Left lung (tissue), 10 donors: ENCODE results near the gene C6orf163. TPM values are rescaled to one million over a fixed set of nuclear protein-coding genes. Genes with fewer than 3 reads are reported as not detected.

ENCODE experiments used
- ATAC-seq: fragments of 200-7000 bp; cut with Tn5 transposase; one replicate; pipeline ENCODE4 v1.9.1; 2020; ENCODE audit warnings: moderate library complexity
- DNase-seq, 4 donors: peaks; one replicate each; pipeline ENCODE4 v3.0.0-alpha.2; 2013 to 2020
- H3K27ac ChIP-seq, 2 donors: fragments of 200-600 bp; sonication (generic) in 1 of 2; one replicate each; pipeline versions ENCODE4 v1.5.0 to v1.8.0; 2020 to 2021
- H3K27me3 ChIP-seq, 2 donors: fragments of 200-600 bp; sonication (generic) in 1 of 2; one replicate each; pipeline versions ENCODE4 v1.5.0 to v1.8.0; 2020 to 2021
- H3K36me3 ChIP-seq, 2 donors: fragments of 200-600 bp; sonication (generic) in 1 of 2; one replicate each; pipeline versions ENCODE4 v1.5.0 to v1.8.0; 2020 to 2021
- H3K4me1 ChIP-seq, 2 donors: fragments of 200-600 bp; one replicate each; pipeline ENCODE4 v1.8.0; 2021
- H3K4me3 ChIP-seq, 2 donors: fragments of 200-600 bp; sonication (generic) in 1 of 2; one replicate each; pipeline versions ENCODE4 v1.5.0 to v1.8.0; 2020 to 2021; ENCODE audit warnings: mild to moderate bottlenecking in 1 of 2
- H3K9me3 ChIP-seq, 2 donors: fragments of 200-600 bp; sonication (generic) in 1 of 2; one replicate each; pipeline versions ENCODE4 v1.5.0 to v1.8.0; 2020 to 2021
- intact Hi-C, 2 donors: fragments of 100-400 bp; cut with DNase I; formaldehyde crosslinking; loops; one replicate each; pipeline versions ENCODE4 v1.11.2 to v1.14.2; 2022
- polyA plus RNA-seq, 6 donors: library from polyadenylated mRNA; unstranded; fragments of 120-200 nt; gene quantifications; one replicate each; pipeline ENCODE4 v1.2.1, GENCODE V29; 2013; ENCODE audit not compliant: insufficient read length in 6 of 6
- total RNA-seq, 2 donors: library from RNA; stranded (reverse); fragmentation: NEBNext Ultra II Directional; extraction: Animal tissue kit (Norgen Biotek cat#: 25700); gene quantifications; one replicate each; pipeline ENCODE4 v1.2.1, GENCODE V29; 2021
- TF ChIP-seq, protein P1 (sequence below), 2 donors: fragments of 200-600 bp; sonication (generic) in 1 of 2; IDR thresholded peaks; one replicate each; pipeline versions ENCODE4 v1.5.0 to v1.8.0; 2021; ENCODE audit warnings: antibody characterized with exemption in 2 of 2
- donor health status: DM: no; HTN: yes; CAD: no.
- donor health status: DM: no; HTN: no; CAD: no.

The C6orf163 gene
- total and polyA plus RNA-seq, 8 donors: 2.1 to 8.6 (median 5.9) TPM

DNA sequence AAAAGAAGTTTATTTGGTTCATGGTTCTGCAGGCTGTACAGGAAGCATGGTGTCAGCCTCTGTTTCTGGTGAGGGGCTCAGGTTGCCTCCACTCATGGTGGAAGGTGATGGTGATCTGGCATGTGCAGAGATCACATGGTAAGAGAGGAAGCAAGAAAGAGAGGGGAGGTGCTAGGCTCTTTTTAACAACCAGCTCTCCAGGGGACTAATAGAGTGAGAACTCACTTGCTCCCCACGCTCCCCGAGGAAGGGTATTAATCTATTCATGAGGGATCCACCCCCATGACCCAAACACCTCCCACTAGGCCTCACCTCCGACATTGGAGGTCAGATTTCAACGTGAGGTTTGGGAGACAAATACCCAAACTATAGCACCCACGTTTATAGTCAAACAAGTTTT lies 11.6 kb upstream of the C6orf163 start:
- Histone ChIP-seq H3K4me3 (no peak overlapping the region), H3K36me3 (no peaks in the 10 kb centered on the region), H3K27me3 (no peaks in the 10 kb centered on the region), H3K27ac (no peak overlapping the region), H3K9me3 (no peaks in the 10 kb centered on the region), H3K4me1 (peaks cover 5 to 8% of the 10 kb centered on the region in 2 donors)
- TF ChIP-seq, protein P1, sequence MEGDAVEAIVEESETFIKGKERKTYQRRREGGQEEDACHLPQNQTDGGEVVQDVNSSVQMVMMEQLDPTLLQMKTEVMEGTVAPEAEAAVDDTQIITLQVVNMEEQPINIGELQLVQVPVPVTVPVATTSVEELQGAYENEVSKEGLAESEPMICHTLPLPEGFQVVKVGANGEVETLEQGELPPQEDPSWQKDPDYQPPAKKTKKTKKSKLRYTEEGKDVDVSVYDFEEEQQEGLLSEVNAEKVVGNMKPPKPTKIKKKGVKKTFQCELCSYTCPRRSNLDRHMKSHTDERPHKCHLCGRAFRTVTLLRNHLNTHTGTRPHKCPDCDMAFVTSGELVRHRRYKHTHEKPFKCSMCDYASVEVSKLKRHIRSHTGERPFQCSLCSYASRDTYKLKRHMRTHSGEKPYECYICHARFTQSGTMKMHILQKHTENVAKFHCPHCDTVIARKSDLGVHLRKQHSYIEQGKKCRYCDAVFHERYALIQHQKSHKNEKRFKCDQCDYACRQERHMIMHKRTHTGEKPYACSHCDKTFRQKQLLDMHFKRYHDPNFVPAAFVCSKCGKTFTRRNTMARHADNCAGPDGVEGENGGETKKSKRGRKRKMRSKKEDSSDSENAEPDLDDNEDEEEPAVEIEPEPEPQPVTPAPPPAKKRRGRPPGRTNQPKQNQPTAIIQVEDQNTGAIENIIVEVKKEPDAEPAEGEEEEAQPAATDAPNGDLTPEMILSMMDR (IDR thresholded peaks at IDR 0.05): no peak
- no peak for ATAC-seq
- no peak for DNase-seq
- intact Hi-C loops: no loop called here

DNA sequence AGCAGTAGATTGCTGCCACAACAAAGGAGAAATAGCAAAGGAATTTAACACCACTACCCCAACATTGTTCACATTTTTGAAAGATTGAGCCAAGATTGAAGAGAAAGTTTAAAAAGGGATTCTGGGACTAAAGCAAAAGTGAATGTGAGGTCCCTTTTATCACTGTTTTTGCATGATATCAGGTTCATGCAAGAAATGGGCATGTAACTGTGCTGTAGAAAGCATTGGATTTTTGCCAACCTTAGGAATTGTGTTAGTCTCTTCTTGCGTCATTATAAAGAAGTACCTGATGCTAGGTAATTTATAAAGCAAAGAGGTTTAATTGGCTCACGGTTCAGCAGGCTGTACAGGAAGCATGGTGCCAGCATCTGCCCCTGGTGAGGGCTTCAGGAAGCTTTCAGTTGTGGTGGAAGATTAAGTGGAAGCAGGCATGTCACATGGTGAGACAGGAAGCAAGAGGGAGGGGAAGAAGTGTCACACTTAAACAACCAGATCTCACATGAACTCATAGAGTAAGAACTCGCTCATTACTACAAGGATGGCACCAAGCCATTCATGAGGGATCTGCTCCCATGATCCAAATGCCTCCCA lies 10.9 kb upstream of the C6orf163 start:
- Histone ChIP-seq H3K36me3 (no peaks in the 10 kb centered on the region), H3K4me1 (peaks cover 5 to 8% of the 10 kb centered on the region in 2 donors), H3K4me3 (no peak overlapping the region), H3K27me3 (no peaks in the 10 kb centered on the region), H3K27ac (peak overlapping the region in 1 of 2 donors; percentile 25), H3K9me3 (no peaks in the 10 kb centered on the region)
- ATAC-seq (no peak), DNase-seq (no peak)
- intact Hi-C loops: no loop called here
- TF ChIP-seq, protein P1 (IDR thresholded peaks at IDR 0.05): no peak

DNA sequence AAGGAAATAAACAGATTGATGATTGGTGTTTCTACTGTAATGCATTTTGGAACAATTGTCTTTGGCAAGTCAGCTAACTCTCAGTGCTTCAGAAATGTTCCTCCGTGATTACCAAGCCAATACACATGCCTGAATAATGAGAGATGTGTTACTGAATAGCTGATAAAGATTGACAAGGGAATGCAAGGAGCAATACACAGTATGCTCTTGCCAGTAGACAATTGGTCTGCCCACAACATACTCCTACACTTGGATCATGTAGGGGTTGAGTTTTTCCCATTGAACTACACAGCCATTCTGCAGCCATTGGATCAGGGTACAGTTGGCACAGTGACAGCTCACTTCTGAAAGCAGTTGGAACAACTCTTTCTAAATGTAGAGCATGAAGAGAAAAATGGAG lies 9.9 kb upstream of the C6orf163 start:
- Histone ChIP-seq H3K36me3 (no peaks in the 10 kb centered on the region), H3K27ac (no peak overlapping the region), H3K4me3 (no peak overlapping the region), H3K9me3 (no peaks in the 10 kb centered on the region), H3K27me3 (no peaks in the 10 kb centered on the region), H3K4me1 (peaks cover 5 to 8% of the 10 kb centered on the region in 2 donors)
- ATAC-seq (no peak), DNase-seq (no peak)
- intact Hi-C loops: no loop called here
- TF ChIP-seq, protein P1 (IDR thresholded peaks at IDR 0.05): no peak

DNA sequence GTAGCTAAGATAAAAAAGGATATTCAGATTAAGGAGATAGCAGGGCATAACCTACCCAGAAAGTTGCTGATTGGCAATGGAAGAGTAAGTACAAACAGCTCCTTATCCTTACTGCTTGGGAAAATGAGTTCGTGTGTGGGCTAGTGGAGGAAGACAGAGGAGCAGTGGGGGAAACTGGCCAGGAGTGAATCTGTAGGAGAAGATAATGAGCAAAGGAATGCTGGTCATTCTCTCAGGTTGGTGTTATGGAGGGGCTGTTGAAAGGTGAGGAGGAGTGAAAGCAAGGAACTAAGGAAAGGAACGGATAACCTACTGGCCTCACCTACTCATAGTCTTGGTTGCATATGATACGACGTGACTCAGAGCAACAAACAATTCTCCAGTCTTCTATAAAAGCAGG lies 8.2 kb upstream of the C6orf163 start:
- TF ChIP-seq, protein P1 (IDR thresholded peaks at IDR 0.05): no peak
- H3K4me1 ChIP-seq: peaks cover 5 to 8% of the 10 kb centered on the region in 2 donors
- ATAC-seq (no peak), DNase-seq (no peak)
- H3K36me3 ChIP-seq: no peaks in the 10 kb centered on the region
- intact Hi-C loops: no loop called here
- no peaks in the 10 kb centered on the region for H3K27me3 ChIP-seq
- no peaks in the 10 kb centered on the region for H3K9me3 ChIP-seq
- no peak overlapping the region for H3K4me3 ChIP-seq
- no peak overlapping the region for H3K27ac ChIP-seq

DNA sequence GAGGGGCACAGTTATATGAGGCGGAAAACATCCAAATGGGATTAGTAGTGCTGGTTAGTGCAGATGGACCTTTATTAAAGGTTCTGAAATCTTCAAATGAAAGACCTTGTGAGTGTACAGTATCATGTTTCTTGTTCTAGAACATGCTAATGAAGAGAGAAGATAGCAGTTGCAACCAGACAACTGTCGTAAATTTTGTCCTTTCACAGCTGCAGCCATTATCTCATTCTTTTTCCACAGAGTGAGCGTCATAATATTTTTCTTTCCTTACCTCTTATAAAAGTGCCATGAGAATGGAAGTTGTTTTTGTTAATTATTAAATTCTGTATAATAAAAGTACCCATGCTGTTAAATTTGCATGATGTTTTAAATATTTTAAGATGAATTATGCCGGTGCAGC lies 4.4 kb upstream of the C6orf163 start:
- H3K36me3 ChIP-seq: no peaks in the 10 kb centered on the region
- H3K9me3 ChIP-seq: no peaks in the 10 kb centered on the region
- H3K27ac ChIP-seq: no peak overlapping the region
- H3K4me1 ChIP-seq: no peaks in the 10 kb centered on the region
- no peaks in the 10 kb centered on the region for H3K27me3 ChIP-seq
- DNase-seq: no peak
- ATAC-seq: no peak
- TF ChIP-seq, protein P1 (IDR thresholded peaks at IDR 0.05): no peak
- intact Hi-C loops: no loop called here
- no peak overlapping the region for H3K4me3 ChIP-seq
